Stimulated activated naive CD8-positive, alpha-beta T cell treated with anti-CD3 and anti-CD28 coated beads, Interleukin-15, amount 100 ng/mL, for 72 hours (primary cell): ENCODE measurements around the gene ICOSLG.
"Not testable (repeated sequence)": the region's sequence is repeated elsewhere in the genome, so short reads cannot be mapped to it uniquely, and the experiment has no call there.

Source experiments
- ATAC-seq: fragments of 150-1000 bp; cut with Tn5 transposase; 2 replicates; pipeline ENCODE4 v1.10.0; 2021; ENCODE audit warnings: mild to moderate bottlenecking, moderate library complexity
- DNase-seq, 2 donors: peaks; one replicate each; pipeline ENCODE4 v3.0.0; 2021 to 2022
- H3K27ac Mint-ChIP-seq, 2 donors: one replicate each; pipeline ENCODE4 v1.8.0; 2022; ENCODE audit warnings: mild to moderate bottlenecking in 2 of 2, mixed read lengths in 2 of 2, moderate library complexity in 2 of 2
- H3K27me3 Mint-ChIP-seq: one replicate; pipeline ENCODE4 v1.8.0; 2022; ENCODE audit warnings: mixed read lengths
- H3K4me1 Mint-ChIP-seq: one replicate; pipeline ENCODE4 v1.8.0; 2022; ENCODE audit warnings: mild to moderate bottlenecking, mixed read lengths
- H3K4me3 Mint-ChIP-seq, 2 donors: one replicate each; pipeline ENCODE4 v1.8.0; 2022; ENCODE audit warnings: mild to moderate bottlenecking in 2 of 2, mixed read lengths in 2 of 2, moderate library complexity in 1 of 2
- H3K9me3 Mint-ChIP-seq, 2 donors: one replicate each; pipeline ENCODE4 v1.8.0; 2022; ENCODE audit warnings: mixed read lengths in 2 of 2

The ICOSLG gene, protein sequence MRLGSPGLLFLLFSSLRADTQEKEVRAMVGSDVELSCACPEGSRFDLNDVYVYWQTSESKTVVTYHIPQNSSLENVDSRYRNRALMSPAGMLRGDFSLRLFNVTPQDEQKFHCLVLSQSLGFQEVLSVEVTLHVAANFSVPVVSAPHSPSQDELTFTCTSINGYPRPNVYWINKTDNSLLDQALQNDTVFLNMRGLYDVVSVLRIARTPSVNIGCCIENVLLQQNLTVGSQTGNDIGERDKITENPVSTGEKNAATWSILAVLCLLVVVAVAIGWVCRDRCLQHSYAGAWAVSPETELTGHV

GRCh38 chr21:44240842-44241241 is at the start of gene ICOSLG:
TSS of gene ICOSLG (minus strand) at chr21:44240943. CDS start at chr21:44240817, 126 bp downstream.
- H3K27ac Mint-ChIP-seq, H3K9me3 Mint-ChIP-seq, H3K27me3 Mint-ChIP-seq, H3K4me1 Mint-ChIP-seq, DNase-seq, H3K4me3 Mint-ChIP-seq: not testable (repeated sequence)
- peak; percentile 53 for ATAC-seq

DNA sequence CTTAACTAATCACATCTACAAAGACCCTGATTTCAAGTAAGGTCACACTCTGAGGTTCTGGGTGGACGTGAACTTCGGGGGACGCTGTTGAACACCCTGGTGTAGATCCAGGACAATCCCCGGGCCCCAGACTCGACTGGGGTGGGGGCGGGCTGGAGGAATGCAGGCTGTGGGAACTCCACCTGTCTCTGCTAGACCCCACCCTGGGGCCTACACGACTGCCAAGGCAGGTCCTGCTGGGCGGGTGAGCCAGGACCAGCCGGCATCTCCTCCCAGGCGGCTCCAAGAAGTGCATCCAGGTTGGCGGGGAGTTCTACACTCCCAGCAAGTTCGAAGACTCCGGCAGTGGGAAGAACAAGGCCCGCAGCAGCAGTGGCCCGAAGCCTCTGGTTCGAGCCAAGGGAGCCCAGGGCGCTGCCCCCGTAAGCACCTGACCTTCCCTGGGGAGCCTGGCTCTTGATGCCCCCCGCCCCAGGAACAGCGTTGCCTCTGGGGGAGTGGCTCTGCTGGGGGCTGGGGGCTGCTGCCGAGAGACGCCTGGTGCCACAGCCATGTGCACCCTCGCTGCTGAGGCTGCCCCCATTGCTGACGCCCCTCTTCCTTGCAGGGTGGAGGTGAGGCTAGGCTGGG is 48.8 kb upstream of the ICOSLG start:
- Mint-ChIP-seq H3K27me3 (peaks cover 12% of the 10 kb centered on the region), H3K4me1 (peaks cover 24% of the 10 kb centered on the region), H3K9me3 (no peaks in the 10 kb centered on the region), H3K27ac (no peak overlapping the region), H3K4me3 (no peak overlapping the region)
- DNase-seq: no peak
- no peak for ATAC-seq

DNA sequence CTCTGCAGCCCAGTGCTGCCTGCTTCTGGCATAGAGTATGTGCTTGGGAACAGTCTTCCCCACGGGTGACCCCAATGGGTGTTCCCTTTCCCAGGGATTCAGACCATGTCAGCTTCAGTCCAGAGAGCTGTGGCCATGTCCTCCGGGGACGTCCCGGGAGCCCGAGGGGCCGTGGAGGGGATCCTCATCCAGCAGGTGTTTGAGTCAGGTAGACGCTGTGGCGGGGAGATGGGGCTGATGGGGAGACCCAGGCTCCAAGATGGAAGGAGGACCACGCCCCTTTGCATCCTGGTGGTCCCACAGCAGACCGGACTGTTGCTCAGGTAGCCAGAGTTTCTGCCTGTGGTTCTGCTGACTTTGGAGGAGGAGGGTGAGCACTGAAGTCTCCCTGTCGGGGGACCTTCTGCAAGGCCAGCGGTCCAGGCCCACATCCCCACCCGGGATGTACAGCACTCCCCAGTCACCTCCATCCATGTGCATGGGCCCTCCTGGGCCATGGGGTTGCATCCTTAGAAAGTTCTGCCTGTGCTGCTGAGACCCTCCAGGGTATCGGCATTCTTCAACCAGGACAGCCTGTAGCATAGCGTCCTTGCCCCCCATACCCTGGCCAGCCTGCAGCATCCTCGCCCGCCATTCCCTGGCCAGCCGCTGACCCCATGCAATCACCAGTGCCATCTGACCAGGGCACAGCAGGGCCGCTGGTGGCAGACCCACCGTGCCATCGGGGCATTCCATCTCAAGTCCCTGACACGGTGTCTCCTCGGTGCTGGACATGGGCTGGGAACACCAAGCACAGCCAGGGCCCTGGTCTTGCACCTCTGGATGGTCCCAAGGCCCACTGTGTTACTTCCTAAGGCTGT is 47.7 kb upstream of the ICOSLG start:
- Mint-ChIP-seq H3K9me3 (no peaks in the 10 kb centered on the region), H3K4me3 (no peak overlapping the region), H3K4me1 (peaks cover 19% of the 10 kb centered on the region), H3K27ac (no peak overlapping the region), H3K27me3 (peaks cover 12% of the 10 kb centered on the region)
- no peak for DNase-seq
- no peak for ATAC-seq

DNA sequence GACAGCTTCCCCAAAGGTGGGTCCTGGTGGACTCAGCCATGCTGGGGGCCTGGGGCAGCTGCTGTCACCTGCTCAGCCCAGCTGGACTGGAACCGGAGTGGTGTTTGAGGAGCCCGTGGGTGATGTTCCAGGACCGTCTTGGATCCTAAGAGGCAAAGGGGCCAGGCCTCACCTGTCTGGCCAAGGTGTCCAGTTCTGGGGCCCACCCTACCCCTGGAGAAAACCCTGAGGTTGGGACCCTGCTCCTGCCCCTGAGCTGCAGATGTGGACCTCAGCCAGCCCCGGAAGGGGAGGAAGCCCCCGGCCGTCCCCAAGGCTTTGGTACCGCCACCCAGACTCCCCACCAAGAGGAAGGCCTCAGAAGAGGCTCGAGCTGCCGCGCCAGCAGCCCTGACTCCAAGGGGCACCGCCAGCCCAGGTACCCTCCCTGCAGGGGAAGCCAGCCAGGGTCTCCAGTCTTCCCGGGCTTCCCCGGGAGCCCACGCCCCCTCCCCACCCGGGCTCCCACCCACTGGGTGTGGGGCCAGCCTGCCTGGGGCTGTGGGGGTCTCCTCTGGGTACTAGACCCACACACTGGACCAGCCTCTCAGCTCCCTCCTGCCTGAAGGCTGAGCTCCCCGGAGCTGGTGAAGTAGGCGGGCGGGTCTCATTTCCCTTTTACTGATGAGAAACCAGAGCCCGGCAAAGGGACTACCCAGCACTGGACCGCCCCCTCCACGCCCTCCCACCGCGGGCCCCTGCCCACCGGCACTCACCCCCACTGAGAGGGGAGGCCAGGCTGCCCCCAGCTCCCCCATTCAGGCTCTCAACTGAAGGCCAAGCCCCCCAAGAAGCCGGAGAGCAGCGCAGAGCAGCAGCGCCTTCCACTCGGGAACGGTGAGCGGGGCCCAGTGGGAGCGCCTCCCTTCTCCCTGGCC is 46.2 kb upstream of the ICOSLG start:
- Mint-ChIP-seq H3K4me1 (peaks cover 5% of the 10 kb centered on the region), H3K27me3 (peaks cover 12% of the 10 kb centered on the region), H3K4me3 (no peak overlapping the region), H3K9me3 (no peaks in the 10 kb centered on the region), H3K27ac (no peak overlapping the region)
- no peak for DNase-seq
- ATAC-seq: no peak

GRCh38 chr21:44286086-44286715 is 45.5 kb upstream of the ICOSLG start:
- Mint-ChIP-seq H3K27me3 (peaks cover 12% of the 10 kb centered on the region), H3K27ac (no peak overlapping the region), H3K4me3 (no peak overlapping the region), H3K9me3 (no peaks in the 10 kb centered on the region), H3K4me1 (no peaks in the 10 kb centered on the region)
- ATAC-seq: no peak
- DNase-seq: no peak

DNA sequence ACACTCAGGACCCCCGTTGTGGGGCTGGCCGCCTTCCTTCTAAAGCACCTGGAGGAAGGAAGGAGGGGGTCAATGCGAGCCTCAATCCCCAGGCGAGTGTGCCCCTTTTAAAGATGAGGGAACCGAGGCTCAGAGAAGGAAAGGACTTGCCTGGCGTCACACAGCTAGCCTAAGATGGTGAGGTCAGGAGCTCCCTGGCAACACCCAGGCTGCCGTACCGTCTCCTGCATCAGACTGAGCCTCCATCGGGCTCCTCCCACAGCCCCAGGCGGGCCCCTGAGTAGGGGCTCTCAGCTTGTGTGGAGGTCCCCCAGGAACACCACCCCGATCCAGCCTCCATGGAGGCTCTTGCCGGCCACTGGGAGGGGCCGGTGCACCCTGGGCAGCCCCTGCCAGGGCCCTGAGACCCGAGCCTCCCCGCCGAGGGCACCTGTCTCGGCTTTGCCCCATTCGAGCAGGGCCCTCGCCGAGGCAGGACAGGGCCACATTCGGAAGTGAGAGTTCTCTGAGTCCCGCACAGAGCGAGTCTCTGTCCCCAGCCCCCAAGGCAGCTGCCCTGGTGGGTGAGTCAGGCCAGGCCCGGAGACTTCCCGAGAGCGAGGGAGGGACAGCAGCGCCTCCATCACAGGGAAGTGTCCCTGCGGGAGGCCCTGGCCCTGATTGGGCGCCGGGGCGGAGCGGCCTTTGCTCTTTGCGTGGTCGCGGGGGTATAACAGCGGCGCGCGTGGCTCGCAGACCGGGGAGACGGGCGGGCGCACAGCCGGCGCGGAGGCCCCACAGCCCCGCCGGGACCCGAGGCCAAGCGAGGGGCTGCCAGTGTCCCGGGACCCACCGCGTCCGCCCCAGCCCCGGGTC is 44.6 kb upstream of the ICOSLG start, which contains the start of gene AIRE:
Gene AIRE (plus strand): TSS at position 739 of the 855 bp plus-strand sequence. CDS start 131 bp downstream, outside the sequence.
- ATAC-seq: peak; percentile 17
- no peak within 1 kb of the TSS for H3K27ac Mint-ChIP-seq
- no peaks in the 10 kb centered on the region for H3K4me1 Mint-ChIP-seq
- DNase-seq: no peak
- H3K4me3 Mint-ChIP-seq: no peak within 1 kb of the TSS
- no peaks in the 10 kb centered on the region for H3K9me3 Mint-ChIP-seq
- peaks cover 12% of the 10 kb centered on the region for H3K27me3 Mint-ChIP-seq

DNA sequence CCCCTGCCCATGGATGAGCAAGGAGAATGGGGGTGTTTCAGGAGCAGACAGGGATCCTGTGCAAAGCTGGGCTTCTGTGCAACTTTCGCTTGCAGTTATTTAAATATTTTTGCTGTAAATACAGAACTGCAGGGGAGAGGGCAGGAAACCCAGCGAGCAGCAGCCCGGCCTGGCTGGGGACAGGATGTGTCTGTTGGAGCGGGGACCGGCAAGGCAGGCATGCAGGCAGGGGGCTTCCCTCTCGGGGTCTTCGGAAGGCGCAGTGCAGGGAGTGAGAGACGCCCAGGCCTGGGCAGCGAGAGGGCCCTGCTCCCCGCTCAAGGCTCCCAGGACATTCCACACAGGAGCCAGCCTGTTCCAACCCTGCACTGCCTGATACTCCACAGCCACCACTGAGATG is 43.2 kb upstream of the ICOSLG start:
- DNase-seq: no peak
- H3K27me3 Mint-ChIP-seq: peaks cover 12% of the 10 kb centered on the region
- H3K4me1 Mint-ChIP-seq: no peaks in the 10 kb centered on the region
- no peak for ATAC-seq
- no peak overlapping the region for H3K4me3 Mint-ChIP-seq
- H3K27ac Mint-ChIP-seq: no peak overlapping the region
- no peaks in the 10 kb centered on the region for H3K9me3 Mint-ChIP-seq

- H3K27me3 Mint-ChIP-seq, H3K27ac Mint-ChIP-seq, H3K4me3 Mint-ChIP-seq, H3K9me3 Mint-ChIP-seq, DNase-seq, ATAC-seq, H3K4me1 Mint-ChIP-seq: not testable (repeated sequence)
Observed at GRCh38 chr21:44283211-44283785, 42.6 kb upstream of the ICOSLG start.

DNA sequence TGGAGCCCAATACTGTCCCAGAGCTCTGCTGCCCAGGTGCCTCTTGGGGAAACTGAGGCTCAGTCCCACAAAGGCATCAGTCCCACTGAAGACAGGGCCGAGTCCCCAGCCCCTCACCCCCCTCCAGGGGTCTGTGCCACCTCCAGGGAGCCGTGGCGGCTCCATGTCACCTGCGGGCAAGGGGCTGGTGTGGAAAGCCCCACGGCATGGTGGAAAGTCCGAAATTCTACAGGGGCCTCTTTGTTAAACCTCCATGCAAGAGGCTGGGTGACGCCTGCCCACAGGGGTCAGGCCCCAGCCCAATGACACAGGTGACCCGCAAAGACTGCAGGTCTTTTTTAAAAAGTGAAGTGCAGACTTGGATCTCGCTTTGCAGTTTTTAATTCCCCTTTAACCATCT is 41.6 kb upstream of the ICOSLG start:
- Mint-ChIP-seq H3K4me3 (no peak overlapping the region), H3K27ac (no peak overlapping the region), H3K9me3 (no peaks in the 10 kb centered on the region), H3K4me1 (no peaks in the 10 kb centered on the region), H3K27me3 (peaks cover under 1% of the 10 kb centered on the region)
- DNase-seq (no peak), ATAC-seq (no peak)

DNA sequence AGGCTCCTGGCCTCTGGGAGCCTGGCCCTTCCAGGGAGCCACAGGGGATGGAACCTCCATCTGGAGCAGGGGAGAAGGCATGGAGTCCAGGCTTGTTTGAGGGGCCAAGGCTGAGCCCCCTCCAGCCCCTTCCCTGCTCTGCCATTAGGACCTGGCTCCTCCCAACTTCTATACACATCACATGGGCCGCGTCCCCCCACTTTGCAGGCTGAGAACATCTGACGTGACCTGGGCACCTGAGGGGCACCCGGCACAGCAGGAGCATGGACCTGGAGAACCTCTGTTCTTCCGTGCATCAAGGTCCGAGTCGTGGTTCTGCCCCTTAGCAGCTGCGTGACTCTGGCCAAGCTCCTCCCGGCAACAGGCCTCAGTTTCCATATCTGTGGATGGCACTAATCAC is 41.1 kb upstream of the ICOSLG start:
- ATAC-seq (no peak), DNase-seq (no peak)
- H3K27me3 Mint-ChIP-seq: no peaks in the 10 kb centered on the region
- no peak overlapping the region for H3K4me3 Mint-ChIP-seq
- H3K27ac Mint-ChIP-seq: no peak overlapping the region
- no peaks in the 10 kb centered on the region for H3K9me3 Mint-ChIP-seq
- H3K4me1 Mint-ChIP-seq: no peaks in the 10 kb centered on the region

GRCh38 chr21:44279354-44280260 is 38.9 kb upstream of the ICOSLG start:
- no peaks in the 10 kb centered on the region for H3K27me3 Mint-ChIP-seq
- no peaks in the 10 kb centered on the region for H3K9me3 Mint-ChIP-seq
- H3K4me1 Mint-ChIP-seq: no peaks in the 10 kb centered on the region
- DNase-seq: no peak
- no peak overlapping the region for H3K4me3 Mint-ChIP-seq
- no peak for ATAC-seq
- H3K27ac Mint-ChIP-seq: no peak overlapping the region

GRCh38 chr21:44275041-44275440 is 34.3 kb upstream of the ICOSLG start:
- Mint-ChIP-seq H3K9me3 (no peaks in the 10 kb centered on the region), H3K27ac (no peak overlapping the region), H3K27me3 (no peaks in the 10 kb centered on the region), H3K4me1 (no peaks in the 10 kb centered on the region), H3K4me3 (no peak overlapping the region)
- DNase-seq (no peak), ATAC-seq (no peak)

DNA sequence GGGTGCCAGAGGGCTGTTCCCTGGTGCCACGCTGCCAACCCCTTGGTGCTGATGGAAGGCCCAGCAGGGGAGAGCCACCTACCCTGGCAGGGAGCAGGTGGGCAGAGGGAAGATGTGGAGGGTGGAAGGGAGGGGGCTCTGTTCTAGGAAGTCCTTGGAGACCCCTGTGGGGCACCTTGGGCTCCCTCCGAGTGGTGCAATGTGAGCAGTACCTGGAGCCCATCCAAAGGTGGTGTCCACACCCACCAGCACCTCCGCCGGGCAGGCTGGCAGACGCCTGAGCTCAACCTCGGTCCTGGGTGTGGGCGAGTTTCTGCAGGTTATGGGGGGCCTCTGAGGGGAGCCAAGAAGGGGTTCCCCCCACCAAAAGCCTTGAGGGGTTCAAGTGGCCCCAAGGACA is 32.3 kb upstream of the ICOSLG start:
- no peaks in the 10 kb centered on the region for H3K27me3 Mint-ChIP-seq
- ATAC-seq: no peak
- H3K27ac Mint-ChIP-seq: no peak overlapping the region

More for the DNA sequence above, 32.3 kb upstream of the ICOSLG start:
- Mint-ChIP-seq H3K4me3 (no peak overlapping the region), H3K9me3 (no peaks in the 10 kb centered on the region), H3K4me1 (no peaks in the 10 kb centered on the region)
- no peak for DNase-seq
